Fibroblast of skin of right biceps (primary cell): ENCODE data around the gene LYSET.
"Not testable (repeated sequence)": the region's sequence is repeated elsewhere in the genome, so short reads cannot be mapped to it uniquely, and the experiment has no call there.

ENCODE experiments used
- DNase-seq: peaks from one replicate; pipeline ENCODE4 v3.0.0-alpha.2; 2013

LYSET gene

DNA sequence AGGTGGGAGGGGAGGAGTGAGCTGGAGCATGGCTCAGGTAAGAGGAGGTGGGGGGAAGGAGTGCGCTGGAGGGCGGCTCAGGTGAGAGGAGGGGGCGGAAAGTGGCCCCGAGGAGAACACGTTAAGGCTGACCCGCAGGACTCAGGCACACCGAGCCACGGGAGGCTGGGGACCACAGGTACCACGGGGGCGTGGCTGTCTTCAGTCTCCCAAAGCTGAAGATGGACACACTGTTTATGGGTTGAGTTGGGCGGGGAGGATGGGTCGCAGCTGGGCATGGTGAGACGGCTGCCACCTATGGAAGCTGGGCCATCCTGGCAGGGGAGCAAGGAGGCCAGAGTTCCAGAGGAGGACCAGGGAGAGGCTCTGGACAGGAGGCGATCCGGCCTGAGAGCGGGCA, 45.4 kb downstream of the LYSET start:
- no peak for DNase-seq

DNA sequence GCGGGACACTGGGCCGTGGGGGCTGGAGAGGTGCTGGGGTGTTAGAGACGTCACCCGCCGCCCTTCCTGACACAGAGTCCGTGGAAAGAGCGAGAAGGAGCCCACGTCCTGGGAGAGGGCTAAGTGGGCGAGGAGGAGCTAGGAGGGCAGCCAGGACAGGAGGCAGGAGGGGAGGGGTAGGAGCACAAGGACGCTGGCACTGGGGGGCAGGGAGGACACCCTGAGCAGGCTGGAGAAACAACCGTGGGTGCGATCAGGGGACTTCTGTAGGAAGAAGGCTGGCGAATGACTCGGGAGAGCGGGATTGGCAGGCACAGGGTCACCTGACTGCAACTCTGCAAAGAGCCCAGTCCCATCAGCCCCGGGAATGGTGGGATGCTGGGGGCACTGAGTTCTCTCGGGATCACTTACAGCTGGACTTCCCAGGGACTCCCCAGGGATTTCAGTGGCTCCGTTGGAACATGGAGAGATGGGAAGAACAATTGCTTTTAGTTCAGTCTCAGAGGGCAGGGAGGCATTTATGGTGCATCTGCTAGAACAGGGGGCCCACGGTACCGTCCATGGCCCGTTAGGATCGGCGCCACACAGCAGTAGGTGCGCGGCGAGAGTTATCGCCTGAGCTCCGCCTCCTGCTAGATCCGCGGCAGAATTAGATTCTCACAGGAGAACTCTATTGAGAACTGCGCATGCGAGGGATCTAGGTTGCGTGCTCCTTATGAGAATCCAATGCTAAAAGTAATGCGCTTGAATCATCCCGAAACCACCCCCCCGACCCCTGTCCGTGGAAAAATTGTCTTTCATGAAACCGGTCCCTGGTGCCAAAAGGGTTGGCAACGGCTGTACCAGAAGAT, 46.2 kb downstream of the LYSET start:
- DNase-seq = peak; percentile 38

DNA sequence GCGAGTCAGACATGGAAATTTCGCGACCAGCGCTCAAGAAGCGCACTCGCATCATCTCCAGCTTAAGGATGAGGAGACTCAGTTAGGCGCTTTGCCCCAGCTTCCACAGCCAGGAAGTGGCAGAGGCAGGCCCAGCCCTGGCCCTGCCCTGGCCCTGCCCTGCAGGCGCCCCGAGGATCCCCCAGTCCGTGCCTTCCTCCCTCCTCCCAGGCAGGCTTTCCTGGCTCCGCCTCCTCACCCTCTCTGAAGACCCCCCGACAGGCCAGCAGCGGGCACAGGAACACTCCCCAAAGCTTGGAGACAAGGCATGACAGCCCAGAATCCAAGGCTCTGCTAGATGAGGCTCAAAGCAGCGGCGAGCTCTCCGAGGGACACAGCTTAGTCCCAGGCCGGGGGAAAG, 47.0 kb downstream of the LYSET start:
- DNase-seq = no peak

DNA sequence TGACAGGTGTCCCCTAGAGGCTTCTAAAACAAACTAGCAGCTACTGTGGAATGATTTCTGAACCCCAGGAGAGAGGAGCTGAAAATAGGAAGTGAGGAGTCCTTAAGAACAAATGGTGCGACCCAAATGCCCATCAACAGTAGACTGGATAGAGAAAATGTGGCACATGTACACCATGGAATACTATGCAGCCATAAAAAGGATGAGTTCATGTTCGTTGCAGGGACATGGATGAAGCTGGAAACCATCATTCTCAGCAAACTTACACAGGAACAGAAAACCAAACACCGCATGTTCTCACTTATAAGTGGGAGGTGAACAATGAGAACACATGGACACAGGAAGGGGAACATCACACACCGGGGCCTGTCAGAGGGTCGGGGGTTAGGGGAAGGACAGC, 48.0 kb downstream of the LYSET start:
- not testable (repeated sequence) for DNase-seq

DNA sequence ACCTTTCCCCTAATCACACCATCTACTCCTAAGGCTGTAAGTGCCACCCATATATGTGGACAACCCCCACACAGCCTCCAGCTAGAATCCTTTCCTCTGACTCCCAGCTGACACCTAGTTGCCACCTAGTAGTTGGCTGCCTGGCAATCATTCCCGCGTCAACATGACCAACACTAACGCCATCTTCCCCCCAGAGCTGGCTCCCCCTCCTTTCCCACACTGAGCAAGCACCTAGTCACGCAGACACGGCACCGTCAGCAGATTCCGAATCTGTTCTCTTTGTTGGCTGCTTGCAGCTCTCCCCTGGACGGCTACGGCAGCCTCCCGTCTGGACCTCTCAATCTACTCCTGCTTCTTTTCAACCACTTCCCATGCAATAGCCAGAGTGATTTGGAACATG, 49.7 kb downstream of the LYSET start:
- peak; percentile 79 for DNase-seq
